Measurements from ENCODE around the gene DLG2. TPM values are rescaled to one million over a fixed set of nuclear protein-coding genes. Genes with fewer than 3 reads are reported as not detected.
A peak's percentile ranks its signal among the peaks of the same experiment; 100 is the strongest.

DLG2 gene
- total RNA-seq, 1 experiment from 2014 or later, result 17.5 TPM

DNA sequence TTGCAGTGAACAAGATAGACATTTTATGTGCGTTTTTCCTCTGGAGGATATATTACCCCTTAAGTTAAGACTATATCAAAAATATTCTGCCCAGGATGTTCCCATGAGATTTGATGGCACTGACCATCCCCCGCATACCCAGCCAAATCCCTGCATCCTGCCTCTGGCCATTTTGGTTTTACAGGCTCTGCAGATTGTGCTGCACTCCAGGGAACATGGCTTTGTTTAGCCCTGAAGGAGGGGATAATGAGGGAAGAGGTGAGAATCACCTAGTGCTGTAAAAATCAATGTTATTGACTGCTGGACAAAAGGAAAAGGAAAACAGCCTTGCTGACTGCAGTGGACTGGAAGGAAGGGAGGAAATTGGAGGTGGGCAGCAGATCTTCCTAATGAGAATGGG lies 717.4 kb downstream of the DLG2 start:
- peak; percentile 17 for DNase-seq (ENCODE audit: low spot score)
- Mint-ChIP-seq H3K4me3 (no peak overlapping the region), H3K27ac (peak overlapping the region; percentile 81), H3K4me1 (peaks cover 40% of the 10 kb centered on the region), H3K36me3 (no peaks in the 10 kb centered on the region), H3K27me3 (ENCODE audit: low read depth) (no peaks in the 10 kb centered on the region), H3K9me3 (no peaks in the 10 kb centered on the region)
- TF ChIP-seq, protein P1, sequence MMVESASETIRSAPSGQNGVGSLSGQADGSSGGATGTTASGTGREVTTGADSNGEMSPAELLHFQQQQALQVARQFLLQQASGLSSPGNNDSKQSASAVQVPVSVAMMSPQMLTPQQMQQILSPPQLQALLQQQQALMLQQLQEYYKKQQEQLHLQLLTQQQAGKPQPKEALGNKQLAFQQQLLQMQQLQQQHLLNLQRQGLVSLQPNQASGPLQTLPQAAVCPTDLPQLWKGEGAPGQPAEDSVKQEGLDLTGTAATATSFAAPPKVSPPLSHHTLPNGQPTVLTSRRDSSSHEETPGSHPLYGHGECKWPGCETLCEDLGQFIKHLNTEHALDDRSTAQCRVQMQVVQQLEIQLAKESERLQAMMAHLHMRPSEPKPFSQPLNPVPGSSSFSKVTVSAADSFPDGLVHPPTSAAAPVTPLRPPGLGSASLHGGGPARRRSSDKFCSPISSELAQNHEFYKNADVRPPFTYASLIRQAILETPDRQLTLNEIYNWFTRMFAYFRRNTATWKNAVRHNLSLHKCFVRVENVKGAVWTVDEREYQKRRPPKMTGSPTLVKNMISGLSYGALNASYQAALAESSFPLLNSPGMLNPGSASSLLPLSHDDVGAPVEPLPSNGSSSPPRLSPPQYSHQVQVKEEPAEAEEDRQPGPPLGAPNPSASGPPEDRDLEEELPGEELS (CRISPR knock-in tag; IDR thresholded peaks at IDR 0.05), result peak; percentile 33; the same call in 1 of the 2 replicates
- TF ChIP-seq ZNF232 (CRISPR knock-in tag; IDR thresholded peaks at IDR 0.05), result no peak
- TF ChIP-seq, protein P2, sequence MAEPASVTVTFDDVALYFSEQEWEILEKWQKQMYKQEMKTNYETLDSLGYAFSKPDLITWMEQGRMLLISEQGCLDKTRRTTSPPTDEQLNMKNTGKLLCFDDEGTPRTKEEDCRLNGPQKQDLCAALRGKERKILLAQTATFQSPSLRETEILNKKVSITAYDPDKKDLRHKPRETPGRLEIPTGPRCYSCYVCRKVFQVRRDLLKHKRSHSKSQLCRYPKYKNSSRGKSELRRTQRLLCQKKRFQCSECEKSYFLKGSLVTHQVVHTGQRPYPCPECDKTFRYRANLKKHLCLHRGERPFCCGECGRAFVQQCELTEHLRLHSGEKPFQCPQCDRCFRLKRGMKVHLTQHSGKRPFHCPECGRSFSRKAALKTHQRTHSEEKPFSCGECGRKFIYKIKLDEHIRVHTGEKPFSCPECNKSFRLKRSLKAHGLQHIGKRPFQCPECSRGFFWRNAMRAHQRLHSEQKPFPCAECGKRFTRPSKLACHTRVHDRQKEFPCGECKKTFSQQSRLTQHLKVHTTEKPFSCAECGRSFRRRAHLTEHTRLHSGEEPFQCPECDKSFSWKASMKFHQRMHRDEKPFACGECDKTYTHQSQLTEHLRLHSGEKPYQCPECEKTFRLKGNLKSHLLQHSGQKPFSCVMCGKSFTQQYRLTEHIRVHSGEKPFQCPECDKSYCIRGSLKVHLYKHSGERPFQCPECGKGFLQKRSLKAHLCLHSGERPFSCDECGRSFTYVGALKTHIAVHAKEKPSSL (CRISPR knock-in tag; conservative IDR thresholded peaks at IDR 0.05), result 0 out of 2 replicates have a peak, but pooled peaks have one; percentile 11
- no peak for TF ChIP-seq JAZF1 (CRISPR knock-in tag; IDR thresholded peaks at IDR 0.05)
- TF ChIP-seq, protein P3, sequence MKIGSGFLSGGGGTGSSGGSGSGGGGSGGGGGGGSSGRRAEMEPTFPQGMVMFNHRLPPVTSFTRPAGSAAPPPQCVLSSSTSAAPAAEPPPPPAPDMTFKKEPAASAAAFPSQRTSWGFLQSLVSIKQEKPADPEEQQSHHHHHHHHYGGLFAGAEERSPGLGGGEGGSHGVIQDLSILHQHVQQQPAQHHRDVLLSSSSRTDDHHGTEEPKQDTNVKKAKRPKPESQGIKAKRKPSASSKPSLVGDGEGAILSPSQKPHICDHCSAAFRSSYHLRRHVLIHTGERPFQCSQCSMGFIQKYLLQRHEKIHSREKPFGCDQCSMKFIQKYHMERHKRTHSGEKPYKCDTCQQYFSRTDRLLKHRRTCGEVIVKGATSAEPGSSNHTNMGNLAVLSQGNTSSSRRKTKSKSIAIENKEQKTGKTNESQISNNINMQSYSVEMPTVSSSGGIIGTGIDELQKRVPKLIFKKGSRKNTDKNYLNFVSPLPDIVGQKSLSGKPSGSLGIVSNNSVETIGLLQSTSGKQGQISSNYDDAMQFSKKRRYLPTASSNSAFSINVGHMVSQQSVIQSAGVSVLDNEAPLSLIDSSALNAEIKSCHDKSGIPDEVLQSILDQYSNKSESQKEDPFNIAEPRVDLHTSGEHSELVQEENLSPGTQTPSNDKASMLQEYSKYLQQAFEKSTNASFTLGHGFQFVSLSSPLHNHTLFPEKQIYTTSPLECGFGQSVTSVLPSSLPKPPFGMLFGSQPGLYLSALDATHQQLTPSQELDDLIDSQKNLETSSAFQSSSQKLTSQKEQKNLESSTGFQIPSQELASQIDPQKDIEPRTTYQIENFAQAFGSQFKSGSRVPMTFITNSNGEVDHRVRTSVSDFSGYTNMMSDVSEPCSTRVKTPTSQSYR (CRISPR knock-in tag; IDR thresholded peaks at IDR 0.05), result 0 out of 2 replicates have a peak, but pooled peaks have one; percentile 70
- TF ChIP-seq ZNF317 (CRISPR knock-in tag; IDR thresholded peaks at IDR 0.05; ENCODE audit: borderline replicate concordance, low read depth), result no peak
- POLR2A ChIA-PET, result no interaction called here
- peak; percentile 84 for ATAC-seq
- CTCF ChIA-PET, result interaction anchor here (1.8 kb wide), 1 partner anchor 10 kb away, joined by 7 read pairs; no protein-coding TSS in a partner anchor

DNA sequence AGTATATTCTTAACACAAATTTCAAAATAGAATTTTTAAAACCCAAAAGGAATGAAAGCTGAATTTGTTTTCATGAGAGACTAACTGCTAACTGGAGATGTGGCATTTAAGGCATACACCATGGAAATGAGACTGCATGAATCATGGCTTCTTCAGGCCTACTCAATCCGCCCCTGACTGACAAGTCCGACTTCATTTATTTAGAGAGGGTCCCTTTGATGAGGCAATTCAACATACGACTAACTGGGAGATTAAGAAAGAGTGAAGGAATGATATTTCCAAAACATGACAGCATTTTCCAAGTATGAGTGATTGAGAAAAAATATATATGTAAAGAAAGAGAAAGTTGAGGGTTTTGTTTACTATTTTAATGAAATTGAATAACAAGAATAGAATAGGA lies 720.1 kb downstream of the DLG2 start:
- no peaks in the 10 kb centered on the region for H3K36me3 Mint-ChIP-seq
- no peaks in the 10 kb centered on the region for H3K9me3 Mint-ChIP-seq
- no peak overlapping the region for H3K4me3 Mint-ChIP-seq
- H3K4me1 Mint-ChIP-seq, result peaks cover 22% of the 10 kb centered on the region
- ChIA-PET POLR2A (no interaction called here), CTCF (no interaction called here)
- no peaks in the 10 kb centered on the region for H3K27me3 Mint-ChIP-seq (ENCODE audit: low read depth)
- no peak for ATAC-seq
- DNase-seq (ENCODE audit: low spot score), result no peak
- H3K27ac Mint-ChIP-seq, result no peak overlapping the region
- TF ChIP-seq, protein P4, sequence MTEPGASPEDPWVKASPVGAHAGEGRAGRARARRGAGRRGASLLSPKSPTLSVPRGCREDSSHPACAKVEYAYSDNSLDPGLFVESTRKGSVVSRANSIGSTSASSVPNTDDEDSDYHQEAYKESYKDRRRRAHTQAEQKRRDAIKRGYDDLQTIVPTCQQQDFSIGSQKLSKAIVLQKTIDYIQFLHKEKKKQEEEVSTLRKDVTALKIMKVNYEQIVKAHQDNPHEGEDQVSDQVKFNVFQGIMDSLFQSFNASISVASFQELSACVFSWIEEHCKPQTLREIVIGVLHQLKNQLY (CRISPR knock-in tag; IDR thresholded peaks at IDR 0.05), result no peak
- TF ChIP-seq, protein P5, sequence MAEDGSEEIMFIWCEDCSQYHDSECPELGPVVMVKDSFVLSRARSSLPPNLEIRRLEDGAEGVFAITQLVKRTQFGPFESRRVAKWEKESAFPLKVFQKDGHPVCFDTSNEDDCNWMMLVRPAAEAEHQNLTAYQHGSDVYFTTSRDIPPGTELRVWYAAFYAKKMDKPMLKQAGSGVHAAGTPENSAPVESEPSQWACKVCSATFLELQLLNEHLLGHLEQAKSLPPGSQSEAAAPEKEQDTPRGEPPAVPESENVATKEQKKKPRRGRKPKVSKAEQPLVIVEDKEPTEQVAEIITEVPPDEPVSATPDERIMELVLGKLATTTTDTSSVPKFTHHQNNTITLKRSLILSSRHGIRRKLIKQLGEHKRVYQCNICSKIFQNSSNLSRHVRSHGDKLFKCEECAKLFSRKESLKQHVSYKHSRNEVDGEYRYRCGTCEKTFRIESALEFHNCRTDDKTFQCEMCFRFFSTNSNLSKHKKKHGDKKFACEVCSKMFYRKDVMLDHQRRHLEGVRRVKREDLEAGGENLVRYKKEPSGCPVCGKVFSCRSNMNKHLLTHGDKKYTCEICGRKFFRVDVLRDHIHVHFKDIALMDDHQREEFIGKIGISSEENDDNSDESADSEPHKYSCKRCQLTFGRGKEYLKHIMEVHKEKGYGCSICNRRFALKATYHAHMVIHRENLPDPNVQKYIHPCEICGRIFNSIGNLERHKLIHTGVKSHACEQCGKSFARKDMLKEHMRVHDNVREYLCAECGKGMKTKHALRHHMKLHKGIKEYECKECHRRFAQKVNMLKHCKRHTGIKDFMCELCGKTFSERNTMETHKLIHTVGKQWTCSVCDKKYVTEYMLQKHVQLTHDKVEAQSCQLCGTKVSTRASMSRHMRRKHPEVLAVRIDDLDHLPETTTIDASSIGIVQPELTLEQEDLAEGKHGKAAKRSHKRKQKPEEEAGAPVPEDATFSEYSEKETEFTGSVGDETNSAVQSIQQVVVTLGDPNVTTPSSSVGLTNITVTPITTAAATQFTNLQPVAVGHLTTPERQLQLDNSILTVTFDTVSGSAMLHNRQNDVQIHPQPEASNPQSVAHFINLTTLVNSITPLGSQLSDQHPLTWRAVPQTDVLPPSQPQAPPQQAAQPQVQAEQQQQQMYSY (CRISPR knock-in tag; IDR thresholded peaks at IDR 0.05), result no peak
- TF ChIP-seq, protein P6, sequence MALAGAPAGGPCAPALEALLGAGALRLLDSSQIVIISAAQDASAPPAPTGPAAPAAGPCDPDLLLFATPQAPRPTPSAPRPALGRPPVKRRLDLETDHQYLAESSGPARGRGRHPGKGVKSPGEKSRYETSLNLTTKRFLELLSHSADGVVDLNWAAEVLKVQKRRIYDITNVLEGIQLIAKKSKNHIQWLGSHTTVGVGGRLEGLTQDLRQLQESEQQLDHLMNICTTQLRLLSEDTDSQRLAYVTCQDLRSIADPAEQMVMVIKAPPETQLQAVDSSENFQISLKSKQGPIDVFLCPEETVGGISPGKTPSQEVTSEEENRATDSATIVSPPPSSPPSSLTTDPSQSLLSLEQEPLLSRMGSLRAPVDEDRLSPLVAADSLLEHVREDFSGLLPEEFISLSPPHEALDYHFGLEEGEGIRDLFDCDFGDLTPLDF (CRISPR knock-in tag; IDR thresholded peaks at IDR 0.05), result no peak
- TF ChIP-seq FOXK1 (CRISPR knock-in tag; IDR thresholded peaks at IDR 0.05), result no peak
- TF ChIP-seq, protein P7, sequence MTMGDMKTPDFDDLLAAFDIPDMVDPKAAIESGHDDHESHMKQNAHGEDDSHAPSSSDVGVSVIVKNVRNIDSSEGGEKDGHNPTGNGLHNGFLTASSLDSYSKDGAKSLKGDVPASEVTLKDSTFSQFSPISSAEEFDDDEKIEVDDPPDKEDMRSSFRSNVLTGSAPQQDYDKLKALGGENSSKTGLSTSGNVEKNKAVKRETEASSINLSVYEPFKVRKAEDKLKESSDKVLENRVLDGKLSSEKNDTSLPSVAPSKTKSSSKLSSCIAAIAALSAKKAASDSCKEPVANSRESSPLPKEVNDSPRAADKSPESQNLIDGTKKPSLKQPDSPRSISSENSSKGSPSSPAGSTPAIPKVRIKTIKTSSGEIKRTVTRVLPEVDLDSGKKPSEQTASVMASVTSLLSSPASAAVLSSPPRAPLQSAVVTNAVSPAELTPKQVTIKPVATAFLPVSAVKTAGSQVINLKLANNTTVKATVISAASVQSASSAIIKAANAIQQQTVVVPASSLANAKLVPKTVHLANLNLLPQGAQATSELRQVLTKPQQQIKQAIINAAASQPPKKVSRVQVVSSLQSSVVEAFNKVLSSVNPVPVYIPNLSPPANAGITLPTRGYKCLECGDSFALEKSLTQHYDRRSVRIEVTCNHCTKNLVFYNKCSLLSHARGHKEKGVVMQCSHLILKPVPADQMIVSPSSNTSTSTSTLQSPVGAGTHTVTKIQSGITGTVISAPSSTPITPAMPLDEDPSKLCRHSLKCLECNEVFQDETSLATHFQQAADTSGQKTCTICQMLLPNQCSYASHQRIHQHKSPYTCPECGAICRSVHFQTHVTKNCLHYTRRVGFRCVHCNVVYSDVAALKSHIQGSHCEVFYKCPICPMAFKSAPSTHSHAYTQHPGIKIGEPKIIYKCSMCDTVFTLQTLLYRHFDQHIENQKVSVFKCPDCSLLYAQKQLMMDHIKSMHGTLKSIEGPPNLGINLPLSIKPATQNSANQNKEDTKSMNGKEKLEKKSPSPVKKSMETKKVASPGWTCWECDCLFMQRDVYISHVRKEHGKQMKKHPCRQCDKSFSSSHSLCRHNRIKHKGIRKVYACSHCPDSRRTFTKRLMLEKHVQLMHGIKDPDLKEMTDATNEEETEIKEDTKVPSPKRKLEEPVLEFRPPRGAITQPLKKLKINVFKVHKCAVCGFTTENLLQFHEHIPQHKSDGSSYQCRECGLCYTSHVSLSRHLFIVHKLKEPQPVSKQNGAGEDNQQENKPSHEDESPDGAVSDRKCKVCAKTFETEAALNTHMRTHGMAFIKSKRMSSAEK (CRISPR knock-in tag; IDR thresholded peaks at IDR 0.05; ENCODE audit: borderline replicate concordance), result no peak
- TF ChIP-seq, protein P8, sequence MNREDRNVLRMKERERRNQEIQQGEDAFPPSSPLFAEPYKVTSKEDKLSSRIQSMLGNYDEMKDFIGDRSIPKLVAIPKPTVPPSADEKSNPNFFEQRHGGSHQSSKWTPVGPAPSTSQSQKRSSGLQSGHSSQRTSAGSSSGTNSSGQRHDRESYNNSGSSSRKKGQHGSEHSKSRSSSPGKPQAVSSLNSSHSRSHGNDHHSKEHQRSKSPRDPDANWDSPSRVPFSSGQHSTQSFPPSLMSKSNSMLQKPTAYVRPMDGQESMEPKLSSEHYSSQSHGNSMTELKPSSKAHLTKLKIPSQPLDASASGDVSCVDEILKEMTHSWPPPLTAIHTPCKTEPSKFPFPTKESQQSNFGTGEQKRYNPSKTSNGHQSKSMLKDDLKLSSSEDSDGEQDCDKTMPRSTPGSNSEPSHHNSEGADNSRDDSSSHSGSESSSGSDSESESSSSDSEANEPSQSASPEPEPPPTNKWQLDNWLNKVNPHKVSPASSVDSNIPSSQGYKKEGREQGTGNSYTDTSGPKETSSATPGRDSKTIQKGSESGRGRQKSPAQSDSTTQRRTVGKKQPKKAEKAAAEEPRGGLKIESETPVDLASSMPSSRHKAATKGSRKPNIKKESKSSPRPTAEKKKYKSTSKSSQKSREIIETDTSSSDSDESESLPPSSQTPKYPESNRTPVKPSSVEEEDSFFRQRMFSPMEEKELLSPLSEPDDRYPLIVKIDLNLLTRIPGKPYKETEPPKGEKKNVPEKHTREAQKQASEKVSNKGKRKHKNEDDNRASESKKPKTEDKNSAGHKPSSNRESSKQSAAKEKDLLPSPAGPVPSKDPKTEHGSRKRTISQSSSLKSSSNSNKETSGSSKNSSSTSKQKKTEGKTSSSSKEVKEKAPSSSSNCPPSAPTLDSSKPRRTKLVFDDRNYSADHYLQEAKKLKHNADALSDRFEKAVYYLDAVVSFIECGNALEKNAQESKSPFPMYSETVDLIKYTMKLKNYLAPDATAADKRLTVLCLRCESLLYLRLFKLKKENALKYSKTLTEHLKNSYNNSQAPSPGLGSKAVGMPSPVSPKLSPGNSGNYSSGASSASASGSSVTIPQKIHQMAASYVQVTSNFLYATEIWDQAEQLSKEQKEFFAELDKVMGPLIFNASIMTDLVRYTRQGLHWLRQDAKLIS (CRISPR knock-in tag; IDR thresholded peaks at IDR 0.05; ENCODE audit: borderline replicate concordance), result no peak

Measured in WTC11 (cell line).